ENCODE results near the gene ELMO1.
A peak's percentile ranks its signal among the peaks of the same experiment; 100 is the strongest.

ELMO1 gene

GRCh38 chr7:36961097-36961496 is 487.6 kb downstream of the ELMO1 start:
- DNase-seq: no peak

DNA sequence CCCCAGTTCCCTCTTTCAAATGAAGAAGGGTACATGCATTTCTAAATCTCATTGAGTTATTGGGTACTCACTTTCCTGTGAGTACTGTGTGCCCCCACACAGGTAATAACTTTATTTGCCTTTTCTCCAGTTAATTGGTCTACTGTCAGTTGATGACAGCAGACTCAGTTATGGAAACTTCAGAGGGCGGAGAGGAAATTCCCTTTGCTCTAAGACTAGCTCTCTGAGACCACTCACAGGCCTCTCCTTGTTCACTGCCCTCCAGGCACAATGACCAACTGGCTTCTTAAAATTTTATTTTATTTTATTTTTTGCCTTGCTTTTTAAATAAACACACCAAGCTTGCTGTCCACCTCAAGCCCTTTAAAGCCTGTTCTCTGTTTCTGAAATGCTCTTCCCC is 488.6 kb downstream of the ELMO1 start:
- no peak for DNase-seq

GRCh38 chr7:36958111-36958733 is 490.4 kb downstream of the ELMO1 start:
- no peak for DNase-seq

- no peak for DNase-seq
These were observed 491.0 kb downstream of the ELMO1 start for GRCh38 chr7:36957620-36958019.

- no peak for DNase-seq
These were observed 491.9 kb downstream of the ELMO1 start for GRCh38 chr7:36956814-36957213.

DNA sequence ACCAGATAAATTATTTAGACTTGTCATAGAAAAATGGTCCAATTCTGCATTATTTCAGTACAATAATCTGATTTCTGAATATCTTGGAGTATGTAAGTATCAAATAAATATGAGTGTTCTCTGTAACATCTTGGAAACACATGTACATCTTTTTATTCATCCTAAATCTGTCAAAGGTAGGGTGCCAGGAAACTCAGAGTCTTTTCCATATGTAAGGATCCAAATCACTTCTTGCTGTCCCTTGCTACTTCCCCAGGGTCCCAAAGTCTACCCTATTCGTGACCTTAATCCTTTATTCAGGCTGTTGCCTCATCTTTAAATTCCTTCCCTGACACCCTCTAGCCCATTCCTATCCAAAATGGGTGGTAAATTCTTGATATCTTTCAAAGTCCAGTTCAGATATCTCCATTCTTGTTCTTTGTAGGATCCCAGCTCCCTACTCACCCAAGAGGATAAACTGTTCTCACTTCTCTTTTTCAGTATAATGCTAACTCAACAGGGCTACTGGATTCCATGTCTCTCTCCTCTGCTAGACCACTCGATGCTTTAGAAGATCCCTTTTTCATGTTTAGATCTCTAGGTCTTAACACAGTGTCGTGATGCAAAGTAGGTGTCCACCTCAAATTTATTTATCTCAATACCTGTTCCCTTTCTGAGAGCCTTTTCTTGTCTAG is 493.1 kb downstream of the ELMO1 start:
- DNase-seq: no peak

- DNase-seq: no peak
These were observed 497.4 kb downstream of the ELMO1 start for GRCh38 chr7:36951257-36951697.

- DNase-seq: no peak
These were observed 498.7 kb downstream of the ELMO1 start for GRCh38 chr7:36949711-36950600.

- DNase-seq: no peak
These were observed 502.3 kb downstream of the ELMO1 start for GRCh38 chr7:36946401-36946739.

DNA sequence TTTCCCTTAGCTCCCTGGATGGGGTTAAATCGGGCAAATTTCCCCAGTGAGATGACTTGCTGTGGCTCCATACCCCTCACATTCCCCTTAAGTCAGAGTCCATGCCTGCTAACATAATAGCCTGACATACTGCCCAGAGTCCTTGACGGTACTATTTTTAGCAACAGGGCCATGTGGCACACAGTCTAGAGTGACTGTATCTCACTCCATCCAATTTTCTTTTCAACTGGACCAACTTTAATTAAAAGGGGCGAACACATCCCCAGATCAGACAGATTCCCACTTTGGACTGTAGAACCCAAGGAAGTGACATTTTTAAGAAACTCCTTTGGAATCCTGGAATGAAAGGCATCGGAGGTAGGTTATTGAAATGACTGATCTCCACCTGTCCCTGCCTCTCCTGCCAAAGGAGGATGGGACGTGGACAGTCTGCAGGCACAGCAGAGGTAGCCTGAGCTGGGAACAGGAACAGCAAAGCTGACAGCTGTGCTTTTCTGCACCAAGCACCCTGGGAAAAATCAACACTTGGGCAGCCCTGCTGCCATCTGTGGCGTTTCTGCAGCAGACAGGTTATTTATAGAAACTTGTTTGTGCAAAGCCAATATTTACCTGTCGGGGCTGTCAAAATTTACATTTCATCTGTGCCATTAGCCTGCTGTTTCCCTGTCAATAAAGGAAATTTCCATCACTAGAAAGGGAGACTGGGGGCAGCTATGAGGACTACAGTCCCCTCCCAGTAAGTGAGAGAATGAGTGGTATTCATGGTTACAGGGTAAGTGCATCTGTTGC is 502.9 kb downstream of the ELMO1 start:
- peak; percentile 64 for DNase-seq

DNA sequence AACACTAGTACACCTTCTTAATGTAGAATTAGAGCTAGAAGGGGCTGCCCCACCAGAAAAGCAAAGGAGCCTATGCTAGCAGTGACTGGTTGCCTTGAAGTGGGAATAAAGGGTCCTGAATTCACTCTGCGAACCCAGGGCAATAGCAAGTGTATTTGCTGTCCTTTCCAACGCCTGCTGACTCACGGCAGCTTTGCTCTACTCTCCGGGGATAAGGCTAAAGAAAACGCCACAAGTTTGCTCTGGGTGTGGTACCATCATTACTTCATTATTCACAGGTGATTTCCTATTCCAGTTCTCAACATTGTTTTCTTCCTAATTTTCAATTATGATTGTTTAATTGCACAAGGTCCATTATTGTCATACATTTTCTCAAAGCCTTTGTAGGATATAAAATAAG is 503.8 kb downstream of the ELMO1 start:
- DNase-seq: no peak

- no peak for DNase-seq
These were observed 504.9 kb downstream of the ELMO1 start for GRCh38 chr7:36943591-36944435.

- DNase-seq: no peak
These were observed 505.7 kb downstream of the ELMO1 start for GRCh38 chr7:36942955-36943354.

DNA sequence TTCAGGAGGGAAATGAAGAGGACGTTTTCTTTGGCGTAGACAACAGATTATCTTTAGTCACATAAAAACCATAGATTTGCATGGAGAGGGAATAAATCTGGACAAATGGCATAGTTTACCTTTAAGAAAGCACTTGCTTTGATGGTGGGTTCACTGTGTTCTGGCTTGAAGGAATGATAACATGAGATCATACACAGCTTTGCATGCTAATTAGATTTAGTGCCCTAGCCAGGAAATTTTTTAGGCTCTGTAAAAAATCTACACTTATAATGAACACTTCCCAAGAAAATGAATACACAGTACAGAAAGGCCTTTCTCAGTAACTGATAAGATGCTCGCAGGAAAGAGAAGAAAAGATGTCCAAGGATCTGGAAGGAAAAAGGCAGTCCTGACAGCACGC is 506.1 kb downstream of the ELMO1 start:
- no peak for DNase-seq

DNA sequence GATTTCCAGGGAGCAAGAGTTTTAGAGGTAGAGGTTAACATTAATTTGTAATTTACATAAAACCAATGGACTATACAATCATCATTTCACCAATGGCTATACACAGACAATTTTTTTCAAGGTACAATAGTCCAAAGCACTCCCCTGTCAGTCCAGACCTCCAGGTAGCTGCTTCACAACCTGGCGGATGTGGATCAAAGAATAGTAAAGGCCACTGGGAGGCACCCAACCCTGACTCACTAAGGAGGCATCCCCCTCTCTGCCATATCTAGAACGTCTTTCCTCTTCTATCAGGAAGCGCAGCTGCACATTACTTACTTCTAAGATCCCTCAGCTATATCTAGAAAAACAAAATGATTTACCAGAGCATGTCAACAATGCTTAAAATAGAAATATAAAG is 506.6 kb downstream of the ELMO1 start:
- DNase-seq: no peak

DNA sequence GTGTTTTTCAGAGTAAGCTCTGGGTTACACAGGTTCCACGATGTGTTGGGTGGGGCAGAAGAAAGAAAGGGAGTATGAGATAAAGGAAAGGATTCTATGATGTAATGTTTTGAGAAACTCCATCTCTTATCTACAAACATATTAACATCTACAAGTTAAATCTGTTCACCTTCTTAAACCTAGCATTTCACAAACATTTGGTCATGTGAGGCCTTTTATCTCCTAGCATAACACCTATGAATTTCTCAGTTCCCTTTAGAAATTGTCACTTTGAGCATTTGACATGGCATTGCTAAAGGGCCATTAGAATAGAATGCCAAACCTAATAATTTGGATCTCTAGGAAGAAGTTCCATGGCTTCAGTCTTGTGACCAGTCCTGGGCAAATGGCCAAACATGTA is 507.3 kb downstream of the ELMO1 start:
- no peak for DNase-seq

DNA sequence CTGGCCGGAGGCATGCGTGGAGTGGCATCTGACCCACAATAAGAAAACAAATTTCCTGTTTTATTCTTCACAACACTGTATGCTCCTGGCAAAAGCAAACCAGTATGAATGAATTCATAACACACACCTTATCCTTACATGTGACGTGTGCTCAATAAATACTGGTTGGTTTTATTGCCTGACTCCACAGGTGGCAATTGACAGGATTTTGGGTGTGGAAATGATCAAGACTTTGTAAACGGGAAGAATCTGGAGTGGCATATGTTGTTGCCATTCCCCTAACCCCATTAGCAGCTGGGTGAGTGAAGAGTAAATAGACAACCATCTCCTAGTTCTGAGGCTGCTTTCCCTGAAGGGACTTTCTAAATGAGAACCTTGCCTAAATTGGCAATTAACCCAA is 508.8 kb downstream of the ELMO1 start:
- no peak for DNase-seq

DNA sequence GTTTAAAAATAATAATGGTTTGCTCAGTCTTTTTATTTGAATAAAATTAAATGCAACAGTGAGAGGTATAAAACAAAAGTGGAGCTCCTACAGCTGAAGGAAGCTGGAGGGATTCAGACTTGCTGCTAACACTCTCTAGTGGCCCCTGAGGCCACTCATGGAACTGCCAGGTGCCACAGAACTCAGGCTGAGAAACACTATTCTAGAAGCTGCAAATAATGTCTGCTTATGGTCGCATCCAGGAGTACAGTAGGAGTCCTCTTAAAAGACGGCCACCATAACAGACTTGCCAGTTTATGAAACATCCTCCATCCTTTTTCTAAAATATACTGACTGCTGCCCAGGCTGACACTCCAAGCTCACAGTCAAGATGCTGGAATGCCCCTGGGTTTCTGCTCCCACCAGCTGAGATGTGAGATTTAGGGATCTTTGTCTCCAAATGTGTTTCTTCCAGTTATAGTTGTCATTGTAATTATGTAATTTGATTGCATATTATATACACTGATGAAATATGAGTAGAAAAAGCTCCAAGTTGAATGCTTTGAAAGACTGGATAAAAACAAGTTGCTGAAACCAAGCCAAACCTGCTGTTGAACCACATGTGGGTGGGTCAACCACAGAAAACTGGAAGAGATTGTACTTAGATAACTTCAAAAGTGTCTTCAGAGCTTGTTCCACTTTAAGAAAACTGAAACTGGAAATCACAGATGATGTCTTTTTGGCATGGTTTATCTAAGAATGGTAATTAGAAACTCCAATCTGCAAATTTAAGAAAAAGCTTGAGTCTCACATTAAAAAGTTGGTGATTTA is 510.7 kb downstream of the ELMO1 start:
- DNase-seq: no peak

DNA sequence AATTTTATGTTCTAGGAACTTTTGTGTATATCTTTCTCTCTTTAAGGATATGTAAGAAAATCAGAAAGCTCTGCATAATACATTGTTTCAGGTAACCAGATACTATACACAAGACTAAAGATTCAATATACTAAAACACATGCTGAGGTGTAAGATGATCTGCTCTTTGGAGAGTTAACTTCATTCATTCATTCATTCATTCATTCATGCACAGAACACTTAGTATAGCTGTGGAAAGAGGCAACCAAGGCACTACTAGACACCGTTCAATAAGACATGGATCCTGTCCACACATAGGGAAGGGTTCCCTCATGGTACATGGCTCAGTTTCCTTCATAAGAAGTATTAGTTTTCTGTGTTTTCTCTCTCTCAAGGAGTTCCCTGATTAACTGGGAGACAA is 516.8 kb downstream of the ELMO1 start:
- DNase-seq: no peak

DNA sequence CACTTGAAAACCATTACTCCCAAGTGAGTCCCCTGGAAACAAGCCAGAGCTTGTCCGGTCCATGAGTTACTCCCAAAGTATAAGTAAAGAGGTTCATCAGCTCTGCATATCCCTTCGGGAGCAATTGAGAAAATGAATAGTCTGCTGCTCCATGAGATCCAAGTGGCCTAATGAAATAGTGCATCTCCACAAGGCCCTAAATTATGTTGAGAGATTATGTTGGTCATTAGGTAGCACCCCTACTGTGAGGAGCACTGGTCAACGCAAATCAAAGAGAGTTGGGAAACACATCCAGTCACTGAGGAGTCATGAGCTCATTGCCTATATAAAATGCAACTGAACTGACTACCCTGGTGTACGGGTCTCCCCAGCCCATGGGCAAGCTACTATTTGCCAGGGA is 518.9 kb downstream of the ELMO1 start:
- no peak for DNase-seq

DNA sequence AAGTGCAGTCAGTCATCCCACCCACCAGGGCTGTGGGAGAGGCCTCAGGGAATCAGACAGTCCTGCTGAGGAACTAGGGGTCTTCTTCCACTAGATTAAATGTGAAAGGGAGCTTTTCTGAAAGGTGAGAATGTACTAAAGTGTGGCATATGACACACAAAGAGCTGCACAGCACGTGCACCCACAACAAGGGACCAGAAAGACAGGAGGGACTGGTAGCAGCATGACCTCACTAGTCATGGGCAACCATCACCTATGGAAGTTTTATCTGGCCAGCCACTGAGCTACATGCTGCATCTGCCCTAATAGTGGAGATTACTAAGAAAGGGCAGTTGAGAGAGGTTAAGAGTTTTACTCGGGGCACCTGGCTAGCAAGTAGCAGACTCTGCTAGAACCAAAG is 519.9 kb downstream of the ELMO1 start:
- no peak for DNase-seq

Measured in NCI-H1105 (cell line).